HEK293 (cell line): ENCODE measurements around the gene MGST3.

Experiments
- CTCF ChIP-seq: fragments of 450-650 bp; formaldehyde crosslinking; IDR thresholded peaks from 2 replicates; pipeline ENCODE4 v1.5.1; 2016; ENCODE audit warnings: missing biosample characterization, missing genetic modification characterization
- KLF16 ChIP-seq: fragments of 450-650 bp; formaldehyde crosslinking; IDR thresholded peaks from 2 replicates; pipeline ENCODE4 v1.5.1; 2017; ENCODE audit warnings: missing biosample characterization, missing genetic modification characterization
- PRDM1 ChIP-seq: fragments of 450-650 bp; formaldehyde crosslinking; IDR thresholded peaks from 2 replicates; pipeline ENCODE4; 2016; ENCODE audit warnings: missing biosample characterization, missing genetic modification characterization
- PRDM4 ChIP-seq: fragments of 450-650 bp; formaldehyde crosslinking; IDR thresholded peaks from 2 replicates; pipeline ENCODE4 v1.5.1; 2017; ENCODE audit warnings: missing biosample characterization, missing genetic modification characterization
- SALL2 ChIP-seq: fragments of 450-650 bp; formaldehyde crosslinking; IDR thresholded peaks from 2 replicates; pipeline ENCODE4 v1.5.0; 2017; ENCODE audit warnings: missing biosample characterization, mild to moderate bottlenecking, missing genetic modification characterization, borderline replicate concordance
- ZBTB7A ChIP-seq: fragments of 450-650 bp; formaldehyde crosslinking; IDR thresholded peaks from 2 replicates; pipeline ENCODE4 v1.5.1; 2016; ENCODE audit warnings: low read depth, missing biosample characterization, missing genetic modification characterization
- ZEB2 ChIP-seq: fragments of 450-650 bp; formaldehyde crosslinking; IDR thresholded peaks from 2 replicates; pipeline ENCODE4 v1.5.1; 2016; ENCODE audit warnings: missing biosample characterization, missing genetic modification characterization
- ZNF155 ChIP-seq: fragments of 450-650 bp; formaldehyde crosslinking; IDR thresholded peaks from 2 replicates; pipeline ENCODE4 v1.5.1; 2016; ENCODE audit warnings: missing biosample characterization, missing genetic modification characterization
- ZSCAN30 ChIP-seq: fragments of 450-650 bp; IDR thresholded peaks from 2 replicates; pipeline ENCODE4 v1.5.1; 2018; ENCODE audit warnings: missing biosample characterization, mild to moderate bottlenecking, missing genetic modification characterization, moderate library complexity
- TF ChIP-seq, protein P1 (sequence below): fragments of 450-650 bp; formaldehyde crosslinking; IDR thresholded peaks from 2 replicates; pipeline ENCODE4 v1.5.1; 2016; ENCODE audit warnings: missing biosample characterization, missing genetic modification characterization, borderline replicate concordance

- TF ChIP-seq ZNF155 (tag by site-specific recombination), result no peak
- TF ChIP-seq CTCF, result no peak
- TF ChIP-seq ZEB2 (tag by site-specific recombination), result no peak
- TF ChIP-seq SALL2 (tag by site-specific recombination), result no peak
- no peak for TF ChIP-seq ZBTB7A (tag by site-specific recombination)
- no peak for TF ChIP-seq KLF16 (tag by site-specific recombination)
- TF ChIP-seq PRDM4 (tag by site-specific recombination), result no peak
- TF ChIP-seq, protein P1, sequence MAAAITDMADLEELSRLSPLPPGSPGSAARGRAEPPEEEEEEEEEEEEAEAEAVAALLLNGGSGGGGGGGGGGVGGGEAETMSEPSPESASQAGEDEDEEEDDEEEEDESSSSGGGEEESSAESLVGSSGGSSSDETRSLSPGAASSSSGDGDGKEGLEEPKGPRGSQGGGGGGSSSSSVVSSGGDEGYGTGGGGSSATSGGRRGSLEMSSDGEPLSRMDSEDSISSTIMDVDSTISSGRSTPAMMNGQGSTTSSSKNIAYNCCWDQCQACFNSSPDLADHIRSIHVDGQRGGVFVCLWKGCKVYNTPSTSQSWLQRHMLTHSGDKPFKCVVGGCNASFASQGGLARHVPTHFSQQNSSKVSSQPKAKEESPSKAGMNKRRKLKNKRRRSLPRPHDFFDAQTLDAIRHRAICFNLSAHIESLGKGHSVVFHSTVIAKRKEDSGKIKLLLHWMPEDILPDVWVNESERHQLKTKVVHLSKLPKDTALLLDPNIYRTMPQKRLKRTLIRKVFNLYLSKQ (tag by site-specific recombination), result no peak
- TF ChIP-seq PRDM1, result no peak
- TF ChIP-seq ZSCAN30 (tag by site-specific recombination), result no peak
Observed at GRCh38 chr1:165605246-165605645, 25.8 kb upstream of the MGST3 start.
